DND-41 (cell line): ENCODE results near the gene CAMK4.

Experiments used
- CTCF ChIP-seq: IDR thresholded peaks from 2 replicates; pipeline ENCODE4 v1.5.1; 2012; ENCODE audit warnings: borderline replicate concordance, low read length, moderate library complexity, mild to moderate bottlenecking; ENCODE audit not compliant: poor library complexity, severe bottlenecking; ENCODE audit errors: extremely low read depth
- EZH2 ChIP-seq: IDR thresholded peaks from 3 replicates; pipeline ENCODE4 v1.6.1; 2012; ENCODE audit warnings: borderline replicate concordance, low read depth, mild to moderate bottlenecking, moderate library complexity, low read length, inconsistent platforms; ENCODE audit not compliant: severe bottlenecking

- TF ChIP-seq EZH2 (no peak), CTCF (no peak)
Measured at GRCh38 chr5:111439473-111440075, 215.4 kb downstream of the CAMK4 start.
